NCI-H187 treated with DMSO at 0.1 percent for 48 hours (cell line): ENCODE data around the gene PTPN6.

Experiments
- DNase-seq: peaks from one replicate; lab custom pipeline; 2025; lab: John Stamatoyannopoulos, UW

Gene PTPN6

DNA sequence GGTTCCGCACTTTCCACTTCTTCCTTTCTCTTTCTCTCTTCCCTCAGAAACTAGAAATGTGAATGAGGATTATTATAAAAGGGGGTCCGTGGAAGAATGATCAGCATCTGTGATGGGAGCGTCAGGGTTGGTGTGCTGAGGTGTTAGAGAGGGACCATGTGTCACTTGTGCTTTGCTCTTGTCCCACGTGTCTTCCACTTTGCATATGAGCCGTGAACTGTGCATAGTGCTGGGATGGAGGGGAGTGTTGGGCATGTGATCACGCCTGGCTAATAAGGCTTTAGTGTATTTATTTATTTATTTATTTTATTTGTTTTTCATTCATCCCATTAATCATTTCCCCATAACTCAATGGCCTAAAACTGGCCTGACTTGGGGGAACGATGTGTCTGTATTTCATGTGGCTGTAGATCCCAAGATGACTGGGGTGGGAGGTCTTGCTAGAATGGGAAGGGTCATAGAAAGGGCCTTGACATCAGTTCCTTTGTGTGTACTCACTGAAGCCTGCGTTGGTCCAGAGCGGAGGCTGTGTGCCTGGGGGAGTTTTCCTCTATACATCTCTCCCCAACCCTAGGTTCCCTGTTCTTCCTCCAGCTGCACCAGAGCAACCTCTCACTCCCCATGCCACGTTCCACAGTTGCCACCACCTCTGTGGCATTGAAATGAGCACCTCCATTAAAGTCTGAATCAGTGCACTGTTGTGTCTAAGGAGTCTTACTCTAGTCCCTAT lies 28.0 kb upstream of the PTPN6 start:
- no peak for DNase-seq

DNA sequence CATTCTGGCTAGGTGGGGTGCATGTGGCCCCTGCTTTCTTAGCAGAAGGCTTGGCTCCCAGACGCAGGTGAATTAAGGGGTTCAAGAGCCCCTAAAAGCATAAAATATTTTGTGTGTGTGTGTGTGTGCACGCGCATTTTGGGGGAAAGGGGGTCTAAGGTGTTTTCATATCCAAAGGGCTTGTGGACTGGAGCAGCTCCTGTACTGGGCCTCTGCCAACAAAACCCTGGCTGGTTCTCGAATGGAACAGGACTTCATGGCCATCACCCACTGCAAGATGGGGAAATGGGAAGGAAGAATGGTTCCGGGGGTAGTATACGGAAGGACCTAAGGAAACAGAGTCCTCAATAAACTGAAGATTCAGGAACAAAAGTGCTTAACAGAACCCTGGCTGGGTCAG lies 27.3 kb upstream of the PTPN6 start:
- no peak for DNase-seq

DNA sequence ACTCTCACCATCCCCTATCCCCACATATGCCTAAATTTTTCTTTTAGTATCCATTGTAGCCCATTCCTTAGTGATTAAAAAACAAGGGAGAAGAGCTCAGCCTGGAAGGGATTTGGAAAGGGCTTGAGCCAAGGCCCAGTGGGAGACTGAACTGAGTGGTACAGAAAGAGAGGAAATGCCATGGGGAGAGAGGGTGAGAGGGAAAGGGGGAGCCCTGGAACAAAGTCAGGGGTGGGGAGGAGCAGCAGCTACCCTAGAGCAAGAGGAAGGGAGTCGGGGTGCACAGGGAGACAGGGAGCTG lies 26.0 kb upstream of the PTPN6 start:
- DNase-seq = no peak

DNA sequence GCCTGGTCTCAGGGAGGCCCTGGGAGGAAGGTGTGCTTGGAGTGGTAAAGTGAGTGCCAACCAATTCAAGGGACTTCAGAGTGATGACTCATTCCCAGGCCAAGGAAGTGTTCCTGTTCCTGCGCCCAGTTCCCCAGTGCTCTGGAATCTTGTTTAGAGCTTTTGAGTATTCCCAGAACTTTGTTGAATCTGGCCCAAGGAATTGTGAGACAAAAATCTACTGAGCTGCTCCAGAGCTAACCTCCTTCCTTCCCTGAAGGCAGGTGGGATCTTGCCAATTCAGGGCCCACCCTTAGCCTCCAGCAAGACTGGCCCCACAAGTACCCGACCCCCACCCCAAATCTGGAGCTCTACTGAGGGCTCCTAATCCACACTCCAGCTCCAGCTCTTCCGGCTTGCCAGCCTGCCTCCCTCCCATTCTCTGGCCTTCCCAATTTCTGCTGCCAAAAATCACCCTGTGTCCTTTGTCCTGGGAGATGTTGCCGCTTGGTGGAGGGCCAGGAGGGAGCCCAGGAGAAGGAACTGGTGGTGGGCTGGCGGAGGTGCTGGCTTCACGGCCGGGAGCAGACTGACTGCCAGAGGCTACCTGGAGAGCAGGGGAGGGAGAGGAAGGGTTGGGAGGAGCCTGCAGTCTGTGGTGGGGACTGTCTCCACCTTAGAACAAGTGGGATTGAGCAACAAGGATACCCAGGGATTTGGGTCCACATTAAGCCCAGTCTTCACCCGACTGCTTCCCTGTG lies 25.4 kb upstream of the PTPN6 start:
- DNase-seq = no peak

DNA sequence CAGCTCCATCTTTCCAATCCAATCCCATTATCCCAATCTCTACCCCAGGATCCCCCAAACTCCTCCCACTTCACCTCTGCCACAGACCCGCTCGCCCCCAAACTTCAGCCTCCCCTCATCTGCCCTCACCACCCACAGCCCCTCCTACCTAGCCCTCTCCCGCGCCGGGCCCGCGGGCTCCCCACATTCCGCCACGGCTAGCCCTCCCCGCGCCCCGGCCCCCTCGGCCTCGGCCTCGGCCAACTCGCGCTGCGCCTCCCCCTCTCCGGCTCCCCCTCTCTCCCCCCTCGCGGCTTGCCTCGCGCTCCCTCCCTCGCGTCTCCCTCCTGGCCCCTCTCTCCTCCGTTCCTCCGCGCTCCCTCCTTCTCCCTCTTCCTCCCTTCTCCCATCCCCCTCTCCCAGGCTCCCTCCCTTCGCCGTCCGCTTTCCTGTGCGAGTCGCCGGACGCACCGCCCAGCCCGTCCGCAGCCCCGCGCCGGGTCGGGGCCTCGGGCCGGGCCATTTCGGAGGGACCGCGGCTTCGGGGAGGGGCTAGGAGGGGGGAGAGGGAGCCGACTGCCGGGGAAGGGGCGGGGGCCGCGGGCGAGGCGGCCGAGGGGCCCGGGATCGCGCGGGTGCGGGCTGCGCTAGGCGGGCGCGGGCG lies 23.7 kb upstream of the PTPN6 start, which contains the start of gene ATN1:
TSS of gene ATN1 (plus strand) at position 581 of the 643 bp plus-strand sequence. CDS start 6,043 bp downstream, outside the sequence.
- no peak for DNase-seq

DNA sequence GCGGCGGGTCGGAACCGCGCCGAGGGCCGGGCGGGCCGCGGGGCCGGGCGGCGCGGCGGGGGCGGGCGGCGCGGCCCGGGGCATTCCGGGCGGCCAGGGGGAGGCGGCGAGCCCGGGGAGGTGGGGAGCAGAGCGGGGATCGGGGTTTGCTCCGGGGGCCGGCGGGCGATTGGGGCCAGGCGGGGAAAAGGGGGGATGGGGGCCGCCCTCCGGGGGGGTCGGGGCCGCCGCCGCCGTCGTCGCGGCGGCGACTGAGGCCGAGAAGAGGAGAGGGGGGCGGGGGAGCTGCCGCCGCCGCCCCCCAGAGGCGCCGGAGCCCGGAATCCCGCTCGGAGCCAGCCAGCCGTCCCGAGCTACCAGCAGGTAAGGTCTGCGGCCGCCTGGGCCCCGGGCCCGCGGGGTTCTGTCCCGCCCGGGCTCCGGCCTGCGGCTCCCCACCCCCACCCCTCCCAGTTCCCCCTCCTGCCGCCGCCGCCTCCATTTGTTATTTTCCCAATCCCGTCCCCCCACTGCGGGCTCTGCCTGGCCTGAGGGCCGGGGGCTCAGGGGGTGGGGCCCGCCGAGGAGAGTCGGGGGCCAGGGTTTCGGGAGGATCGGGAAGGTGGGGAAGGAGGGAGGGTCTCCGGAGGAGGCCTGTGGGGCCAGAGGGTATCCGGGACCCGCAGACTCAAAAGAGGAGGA lies 23.0 kb upstream of the PTPN6 start:
- DNase-seq = no peak

DNA sequence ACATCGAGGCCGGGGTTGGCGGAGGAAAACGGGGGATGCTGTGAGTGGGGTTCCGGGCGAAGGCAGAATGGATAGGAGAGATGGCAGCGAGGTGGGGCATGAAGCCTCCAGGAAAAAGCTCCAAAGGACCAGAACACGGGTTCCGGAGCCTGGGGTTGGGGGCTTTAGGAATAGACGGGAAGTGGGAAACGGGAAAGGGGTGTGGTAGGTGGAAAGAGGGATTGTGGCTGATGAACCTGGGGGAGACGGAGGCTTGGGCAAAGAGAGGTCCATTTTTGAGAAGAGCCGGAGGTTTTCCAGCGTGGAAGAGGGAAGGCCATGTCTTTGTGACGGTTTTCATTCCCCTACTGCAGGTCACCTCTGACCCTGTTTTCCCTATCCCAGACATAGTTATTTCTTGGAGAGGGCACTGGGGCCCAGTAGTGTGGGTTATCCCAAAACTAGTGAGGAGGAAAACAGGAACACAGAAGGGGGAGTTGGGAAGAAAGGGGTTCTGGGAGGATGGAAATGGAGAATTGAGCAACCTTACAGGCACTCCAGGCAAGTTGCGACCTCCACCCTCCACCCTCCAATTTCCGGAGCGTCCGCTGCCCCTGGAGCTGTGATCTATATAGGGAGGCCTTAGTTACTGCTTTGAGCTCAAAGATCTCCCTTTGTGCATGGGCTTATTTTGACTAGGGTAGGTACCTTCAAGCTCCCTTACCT lies 22.3 kb upstream of the PTPN6 start:
- DNase-seq = no peak

DNA sequence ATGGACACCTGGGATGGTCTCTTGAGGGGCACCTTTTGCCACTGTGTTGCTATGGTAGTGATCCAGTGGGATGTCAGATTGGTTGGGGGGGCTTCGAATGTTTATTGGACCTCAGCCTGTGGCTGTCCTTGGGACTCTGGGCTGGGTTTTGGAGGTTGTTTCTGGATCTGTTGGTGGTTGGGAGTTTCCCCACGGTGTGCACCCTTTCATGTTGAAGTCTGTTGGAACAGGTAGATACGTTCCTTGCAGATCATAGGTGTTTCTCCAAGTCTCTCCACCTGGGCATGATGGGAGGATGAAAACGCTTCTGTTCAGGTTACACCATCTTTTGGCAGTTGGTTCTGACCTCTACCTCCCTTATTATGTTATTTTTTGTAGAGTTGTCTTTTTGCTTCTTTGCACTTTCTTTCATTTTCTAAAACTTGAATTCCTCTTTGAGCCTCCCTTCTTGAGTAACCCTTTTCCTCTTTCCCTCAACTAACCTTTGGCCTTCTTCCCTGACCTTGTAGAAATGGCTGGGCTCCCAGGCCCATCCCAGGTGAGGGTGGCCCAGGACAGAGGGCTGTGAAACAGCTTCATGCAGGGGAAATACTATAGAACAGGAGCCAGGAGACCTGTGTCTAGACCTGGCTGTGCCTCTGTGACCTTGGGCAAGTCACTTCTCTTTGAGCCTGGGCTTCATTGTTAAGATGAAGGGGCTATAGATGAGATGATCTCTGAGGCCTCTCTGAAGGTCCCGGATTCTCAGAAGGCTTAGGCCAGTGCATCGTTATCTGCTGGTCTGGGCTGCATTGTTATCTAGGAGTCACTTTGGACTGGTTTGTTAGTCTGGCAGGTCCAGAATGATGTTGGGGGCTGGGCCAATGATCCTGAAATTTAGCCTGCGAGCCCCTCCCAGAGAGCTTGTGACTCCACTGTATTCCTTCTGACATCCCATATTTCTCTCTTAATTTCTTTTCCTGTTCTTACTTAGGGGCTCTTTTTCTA lies 21.4 kb upstream of the PTPN6 start:
- DNase-seq = no peak

DNA sequence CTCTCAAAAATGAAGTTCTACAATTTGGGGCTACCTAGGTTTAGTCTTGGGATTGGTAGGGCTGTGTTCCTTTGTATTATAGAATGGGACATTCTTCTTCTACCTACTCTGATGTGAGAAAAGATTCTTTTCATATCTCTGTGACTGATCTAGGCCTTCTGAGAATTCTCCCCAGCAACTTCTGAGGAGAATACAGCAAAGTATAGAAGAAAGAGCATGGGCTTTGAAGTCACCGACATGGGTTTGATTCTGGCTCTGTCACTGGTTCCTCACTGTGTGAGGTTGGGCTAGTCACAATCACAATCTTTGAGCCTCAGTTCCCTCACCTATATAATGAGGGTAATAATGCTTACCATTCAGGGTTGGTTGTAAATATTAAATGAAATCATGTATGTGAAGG lies 18.4 kb upstream of the PTPN6 start:
- DNase-seq = no peak

DNA sequence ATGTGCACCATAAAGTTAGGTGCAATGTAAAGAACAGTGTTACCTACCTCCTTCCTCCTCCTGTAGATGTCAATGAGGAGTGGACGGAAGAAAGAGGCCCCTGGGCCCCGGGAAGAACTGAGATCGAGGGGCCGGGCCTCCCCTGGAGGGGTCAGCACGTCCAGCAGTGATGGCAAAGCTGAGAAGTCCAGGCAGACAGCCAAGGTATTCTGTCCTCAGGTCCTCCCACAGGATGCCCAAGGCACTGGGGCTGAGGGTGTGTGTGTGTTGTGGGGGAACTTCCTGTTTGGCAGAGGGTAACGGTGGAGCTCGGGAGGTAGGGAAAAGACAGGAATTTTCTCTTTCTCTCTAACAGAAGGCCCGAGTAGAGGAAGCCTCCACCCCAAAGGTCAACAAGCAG lies 17.0 kb upstream of the PTPN6 start:
- DNase-seq = no peak

DNA sequence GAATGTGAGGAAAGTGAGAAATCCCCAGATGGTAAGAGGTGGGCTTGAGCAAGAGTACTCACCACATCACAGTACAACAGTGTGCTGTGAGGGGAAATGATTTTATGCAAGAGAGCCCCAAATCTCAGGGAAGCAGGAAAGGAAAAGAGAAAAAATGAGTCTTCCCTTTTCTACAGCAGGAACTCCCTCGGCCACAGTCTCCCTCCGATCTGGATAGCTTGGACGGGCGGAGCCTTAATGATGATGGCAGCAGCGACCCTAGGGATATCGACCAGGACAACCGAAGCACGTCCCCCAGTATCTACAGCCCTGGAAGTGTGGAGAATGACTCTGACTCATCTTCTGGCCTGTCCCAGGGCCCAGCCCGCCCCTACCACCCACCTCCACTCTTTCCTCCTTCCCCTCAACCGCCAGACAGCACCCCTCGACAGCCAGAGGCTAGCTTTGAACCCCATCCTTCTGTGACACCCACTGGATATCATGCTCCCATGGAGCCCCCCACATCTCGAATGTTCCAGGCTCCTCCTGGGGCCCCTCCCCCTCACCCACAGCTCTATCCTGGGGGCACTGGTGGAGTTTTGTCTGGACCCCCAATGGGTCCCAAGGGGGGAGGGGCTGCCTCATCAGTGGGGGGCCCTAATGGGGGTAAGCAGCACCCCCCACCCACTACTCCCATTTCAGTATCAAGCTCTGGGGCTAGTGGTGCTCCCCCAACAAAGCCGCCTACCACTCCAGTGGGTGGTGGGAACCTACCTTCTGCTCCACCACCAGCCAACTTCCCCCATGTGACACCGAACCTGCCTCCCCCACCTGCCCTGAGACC lies 15.6 kb upstream of the PTPN6 start:
- no peak for DNase-seq

DNA sequence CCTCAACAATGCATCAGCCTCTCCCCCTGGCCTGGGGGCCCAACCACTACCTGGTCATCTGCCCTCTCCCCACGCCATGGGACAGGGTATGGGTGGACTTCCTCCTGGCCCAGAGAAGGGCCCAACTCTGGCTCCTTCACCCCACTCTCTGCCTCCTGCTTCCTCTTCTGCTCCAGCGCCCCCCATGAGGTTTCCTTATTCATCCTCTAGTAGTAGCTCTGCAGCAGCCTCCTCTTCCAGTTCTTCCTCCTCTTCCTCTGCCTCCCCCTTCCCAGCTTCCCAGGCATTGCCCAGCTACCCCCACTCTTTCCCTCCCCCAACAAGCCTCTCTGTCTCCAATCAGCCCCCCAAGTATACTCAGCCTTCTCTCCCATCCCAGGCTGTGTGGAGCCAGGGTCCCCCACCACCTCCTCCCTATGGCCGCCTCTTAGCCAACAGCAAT lies 14.9 kb upstream of the PTPN6 start:
- DNase-seq = no peak

DNA sequence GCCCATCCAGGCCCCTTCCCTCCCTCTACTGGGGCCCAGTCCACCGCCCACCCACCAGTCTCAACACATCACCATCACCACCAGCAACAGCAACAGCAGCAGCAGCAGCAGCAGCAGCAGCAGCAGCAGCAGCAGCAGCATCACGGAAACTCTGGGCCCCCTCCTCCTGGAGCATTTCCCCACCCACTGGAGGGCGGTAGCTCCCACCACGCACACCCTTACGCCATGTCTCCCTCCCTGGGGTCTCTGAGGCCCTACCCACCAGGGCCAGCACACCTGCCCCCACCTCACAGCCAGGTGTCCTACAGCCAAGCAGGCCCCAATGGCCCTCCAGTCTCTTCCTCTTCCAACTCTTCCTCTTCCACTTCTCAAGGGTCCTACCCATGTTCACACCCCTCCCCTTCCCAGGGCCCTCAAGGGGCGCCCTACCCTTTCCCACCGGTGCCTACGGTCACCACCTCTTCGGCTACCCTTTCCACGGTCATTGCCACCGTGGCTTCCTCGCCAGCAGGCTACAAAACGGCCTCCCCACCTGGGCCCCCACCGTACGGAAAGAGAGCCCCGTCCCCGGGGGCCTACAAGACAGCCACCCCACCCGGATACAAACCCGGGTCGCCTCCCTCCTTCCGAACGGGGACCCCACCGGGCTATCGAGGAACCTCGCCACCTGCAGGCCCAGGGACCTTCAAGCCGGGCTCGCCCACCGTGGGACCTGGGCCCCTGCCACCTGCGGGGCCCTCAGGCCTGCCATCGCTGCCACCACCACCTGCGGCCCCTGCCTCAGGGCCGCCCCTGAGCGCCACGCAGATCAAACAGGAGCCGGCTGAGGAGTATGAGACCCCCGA lies 14.3 kb upstream of the PTPN6 start:
- DNase-seq = no peak

DNA sequence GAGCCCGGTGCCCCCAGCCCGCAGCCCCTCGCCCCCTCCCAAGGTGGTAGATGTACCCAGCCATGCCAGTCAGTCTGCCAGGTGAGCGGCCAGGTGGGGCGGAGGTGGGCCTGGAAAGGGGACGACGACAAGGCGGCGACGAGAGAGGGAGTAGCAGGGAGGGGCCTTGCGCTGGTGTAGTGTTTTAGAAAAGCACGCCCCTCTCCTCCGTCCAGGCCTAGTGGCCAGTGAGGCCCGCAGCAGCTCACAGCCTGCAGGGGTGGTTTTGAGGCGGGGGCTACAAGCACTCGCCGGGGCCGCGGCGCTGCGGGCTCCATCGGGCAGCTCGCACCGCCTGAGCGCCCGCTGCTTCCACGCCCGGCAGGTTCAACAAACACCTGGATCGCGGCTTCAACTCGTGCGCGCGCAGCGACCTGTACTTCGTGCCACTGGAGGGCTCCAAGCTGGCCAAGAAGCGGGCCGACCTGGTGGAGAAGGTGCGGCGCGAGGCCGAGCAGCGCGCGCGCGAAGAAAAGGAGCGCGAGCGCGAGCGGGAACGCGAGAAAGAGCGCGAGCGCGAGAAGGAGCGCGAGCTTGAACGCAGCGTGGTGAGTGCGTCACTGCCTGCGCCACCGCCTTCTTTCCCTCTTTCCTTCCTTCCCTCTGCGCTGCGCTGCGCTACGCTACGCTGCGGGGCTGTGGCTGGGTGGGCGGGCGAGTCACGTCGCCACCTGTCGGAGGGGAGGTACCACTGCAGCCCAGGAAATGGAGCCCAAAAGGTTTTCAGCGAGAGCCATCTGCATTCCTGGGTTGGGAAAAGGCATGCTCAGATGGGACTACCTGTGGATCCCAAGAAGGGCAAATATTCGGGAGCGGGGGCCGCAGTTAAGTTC lies 13.4 kb upstream of the PTPN6 start:
- peak; percentile 82 for DNase-seq

DNA sequence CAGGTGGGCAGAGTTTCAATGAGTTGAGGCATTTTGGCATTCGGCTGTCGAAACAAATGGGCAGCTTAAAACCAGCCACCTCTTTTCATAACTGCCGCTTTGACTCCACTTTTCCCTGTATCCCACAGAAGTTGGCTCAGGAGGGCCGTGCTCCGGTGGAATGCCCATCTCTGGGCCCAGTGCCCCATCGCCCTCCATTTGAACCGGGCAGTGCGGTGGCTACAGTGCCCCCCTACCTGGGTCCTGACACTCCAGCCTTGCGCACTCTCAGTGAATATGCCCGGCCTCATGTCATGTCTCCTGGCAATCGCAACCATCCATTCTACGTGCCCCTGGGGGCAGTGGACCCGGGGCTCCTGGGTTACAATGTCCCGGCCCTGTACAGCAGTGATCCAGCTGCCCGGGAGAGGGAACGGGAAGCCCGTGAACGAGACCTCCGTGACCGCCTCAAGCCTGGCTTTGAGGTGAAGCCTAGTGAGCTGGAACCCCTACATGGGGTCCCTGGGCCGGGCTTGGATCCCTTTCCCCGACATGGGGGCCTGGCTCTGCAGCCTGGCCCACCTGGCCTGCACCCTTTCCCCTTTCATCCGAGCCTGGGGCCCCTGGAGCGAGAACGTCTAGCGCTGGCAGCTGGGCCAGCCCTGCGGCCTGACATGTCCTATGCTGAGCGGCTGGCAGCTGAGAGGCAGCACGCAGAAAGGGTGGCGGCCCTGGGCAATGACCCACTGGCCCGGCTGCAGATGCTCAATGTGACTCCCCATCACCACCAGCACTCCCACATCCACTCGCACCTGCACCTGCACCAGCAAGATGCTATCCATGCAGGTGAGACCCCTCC lies 12.6 kb upstream of the PTPN6 start:
- DNase-seq = no peak

DNA sequence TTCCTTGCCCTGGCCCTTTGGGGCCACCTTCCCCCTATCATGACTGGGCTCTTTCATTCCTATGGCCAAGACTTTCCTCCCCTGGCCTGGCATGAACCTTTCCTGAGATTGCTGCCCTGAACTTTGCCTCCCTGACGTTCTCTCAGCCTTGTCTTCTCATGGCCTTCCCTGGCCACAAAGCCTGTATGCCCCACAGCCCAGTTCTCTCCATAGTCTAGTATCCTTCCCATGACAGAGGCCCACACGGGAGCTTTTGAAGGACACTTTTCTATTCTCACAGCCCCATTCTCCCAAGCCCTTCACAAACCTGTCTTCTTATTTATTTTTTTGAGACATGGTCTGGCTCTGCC lies 12.0 kb upstream of the PTPN6 start:
- no peak for DNase-seq

DNA sequence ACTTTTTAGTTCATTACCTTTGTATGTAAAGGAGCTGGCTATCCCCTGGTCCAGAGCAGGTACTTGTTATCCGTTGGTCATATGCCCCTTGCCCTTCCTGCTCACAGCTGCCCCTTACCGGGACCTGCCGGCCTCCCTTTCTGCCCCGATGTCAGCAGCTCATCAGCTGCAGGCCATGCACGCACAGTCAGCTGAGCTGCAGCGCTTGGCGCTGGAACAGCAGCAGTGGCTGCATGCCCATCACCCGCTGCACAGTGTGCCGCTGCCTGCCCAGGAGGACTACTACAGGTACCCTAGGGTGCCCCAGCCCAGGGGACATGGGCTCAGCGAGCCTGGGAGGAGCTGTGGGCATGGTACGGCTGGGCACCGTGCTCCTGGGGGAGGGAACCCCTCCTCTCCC lies 9.9 kb upstream of the PTPN6 start:
- DNase-seq = no peak
